WTC11 (cell line): ENCODE data around the gene POFUT2. TPM values are rescaled to one million over a fixed set of nuclear protein-coding genes. Genes with fewer than 3 reads are reported as not detected.

Experiments used
- ATAC-seq: fragments of 200-7000 bp; cut with Tn5 transposase; 2 replicates; pipeline ENCODE4 v1.10.0; 2021; ENCODE audit warnings: mild to moderate bottlenecking, moderate library complexity
- CTCF ChIA-PET: fragments of 300-600 bp; sonication (Branson Sonifier 250); formaldehyde crosslinking; loops from one replicate; lab custom pipeline; 2021; ENCODE audit warnings: antibody characterized with exemption; lab: Charles Lee
- POLR2A ChIA-PET: fragments of 350-600 bp; sonication (Branson Sonifier 250); formaldehyde crosslinking; loops from one replicate; lab custom pipeline; 2021; ENCODE audit warnings: antibody characterized with exemption; lab: Charles Lee
- DNase-seq: peaks from one replicate; pipeline ENCODE4 v3.0.0; 2021; ENCODE audit warnings: low spot score
- H3K27ac Mint-ChIP-seq: 2 replicates; pipeline ENCODE4 v1.8.0; 2021; ENCODE audit warnings: mixed read lengths
- H3K27me3 Mint-ChIP-seq: 2 replicates; pipeline ENCODE4 v1.8.0; 2021; ENCODE audit warnings: low read depth, mild to moderate bottlenecking, moderate library complexity, mixed read lengths
- H3K36me3 Mint-ChIP-seq: 2 replicates; pipeline ENCODE4 v1.8.0; 2021; ENCODE audit warnings: mixed read lengths
- H3K4me1 Mint-ChIP-seq: 2 replicates; pipeline ENCODE4 v1.8.0; 2022; ENCODE audit warnings: mixed read lengths
- H3K4me3 Mint-ChIP-seq: 2 replicates; pipeline ENCODE4 v1.8.0; 2021; ENCODE audit warnings: mild to moderate bottlenecking, moderate library complexity, mixed read lengths
- H3K9me3 Mint-ChIP-seq: 2 replicates; pipeline ENCODE4 v1.8.0; 2021; ENCODE audit warnings: mixed read lengths
- ATF3 ChIP-seq: sonication (generic); formaldehyde crosslinking; conservative IDR thresholded peaks from 2 replicates; pipeline ENCODE4 v1.8.1; 2022; ENCODE audit warnings: mild to moderate bottlenecking, missing genetic modification reagents
- CBFB ChIP-seq: sonication (generic); formaldehyde crosslinking; IDR thresholded peaks from 2 replicates; pipeline ENCODE4 v1.8.1; 2022; ENCODE audit warnings: mild to moderate bottlenecking, low read depth, missing genetic modification reagents
- E2F5 ChIP-seq: sonication (generic); formaldehyde crosslinking; IDR thresholded peaks from 2 replicates; pipeline ENCODE4 v1.8.1; 2022; ENCODE audit warnings: mild to moderate bottlenecking, moderate library complexity, missing genetic modification reagents
- FOXK1 ChIP-seq: sonication (generic); formaldehyde crosslinking; IDR thresholded peaks from 2 replicates; pipeline ENCODE4 v1.8.0; 2022; ENCODE audit warnings: mild to moderate bottlenecking, moderate library complexity, missing genetic modification reagents
- GABPB1 ChIP-seq: sonication (generic); formaldehyde crosslinking; IDR thresholded peaks from 2 replicates; pipeline ENCODE4 v1.8.1; 2023; ENCODE audit warnings: mild to moderate bottlenecking, missing genetic modification reagents
- HMGA2 ChIP-seq: fragments of 250-450 bp; sonication (Bioruptor Pico); IDR thresholded peaks from 2 replicates; pipeline ENCODE4 v1.4.0; 2021; ENCODE audit warnings: mild to moderate bottlenecking, moderate library complexity
- HMGXB4 ChIP-seq: sonication (generic); formaldehyde crosslinking; IDR thresholded peaks from 2 replicates; pipeline ENCODE4 v1.8.1; 2023; ENCODE audit warnings: mild to moderate bottlenecking, moderate library complexity, missing genetic modification reagents
- NR1H2 ChIP-seq: sonication (generic); formaldehyde crosslinking; IDR thresholded peaks from 2 replicates; pipeline ENCODE4 v1.9.0; 2021; ENCODE audit warnings: mild to moderate bottlenecking, moderate library complexity, missing genetic modification reagents
- NR2C2 ChIP-seq: sonication (generic); formaldehyde crosslinking; IDR thresholded peaks from 2 replicates; pipeline ENCODE4 v1.8.0; 2022; ENCODE audit warnings: mild to moderate bottlenecking, missing genetic modification reagents
- PRDM15 ChIP-seq: sonication (generic); formaldehyde crosslinking; IDR thresholded peaks from 2 replicates; pipeline ENCODE4 v1.8.0; 2022; ENCODE audit warnings: missing genetic modification reagents
- RELA ChIP-seq: sonication (generic); formaldehyde crosslinking; IDR thresholded peaks from 2 replicates; pipeline ENCODE4 v1.8.1; 2022; ENCODE audit warnings: missing genetic modification reagents, mild to moderate bottlenecking, borderline replicate concordance
- SOX15 ChIP-seq: fragments of 250-450 bp; sonication (Bioruptor Pico); IDR thresholded peaks from 2 replicates; pipeline ENCODE4 v1.9.0; 2021; ENCODE audit warnings: mild to moderate bottlenecking
- ZNF121 ChIP-seq: sonication (generic); formaldehyde crosslinking; IDR thresholded peaks from 2 replicates; pipeline ENCODE4 v1.8.0; 2023; ENCODE audit warnings: missing genetic modification reagents
- ZNF425 ChIP-seq: fragments of 250-450 bp; sonication (Bioruptor Pico); conservative IDR thresholded peaks from 2 replicates; pipeline ENCODE4 v1.9.0; 2021; ENCODE audit warnings: mild to moderate bottlenecking
- total RNA-seq: library from RNA; stranded (reverse); gene quantifications from 3 replicates; pipeline ENCODE4 v1.2.3, GENCODE V29; 2021

The POFUT2 gene
- total RNA-seq, 1 experiment from 2014 or later = 39.7 TPM

GRCh38 chr21:45256912-45257672 lies 30.6 kb downstream of the POFUT2 start:
- ATAC-seq (no peak), DNase-seq (no peak)
- ChIA-PET POLR2A (no interaction called here), CTCF (interaction anchor here (0.7 to 2.9 kb wide), 7 partner anchors 9 to 564 kb away, joined by 3 to 12 read pairs (median 6); no protein-coding TSS in a partner anchor)
- TF ChIP-seq PRDM15 = no peak
- no peak for TF ChIP-seq E2F5 (CRISPR knock-in tag)
- no peak for TF ChIP-seq HMGXB4 (CRISPR knock-in tag)
- no peak for TF ChIP-seq SOX15 (CRISPR knock-in tag)
- TF ChIP-seq GABPB1 = no peak
- TF ChIP-seq NR1H2 (CRISPR knock-in tag) = no peak
- no peak for TF ChIP-seq ZNF121 (CRISPR knock-in tag)
- TF ChIP-seq CBFB (CRISPR knock-in tag) = no peak
- TF ChIP-seq ZNF425 = no peak
- Mint-ChIP-seq H3K36me3 (no peaks in the 10 kb centered on the region), H3K27ac (no peak overlapping the region), H3K4me1 (no peaks in the 10 kb centered on the region), H3K4me3 (no peak overlapping the region), H3K9me3 (no peaks in the 10 kb centered on the region), H3K27me3 (no peaks in the 10 kb centered on the region)

GRCh38 chr21:45256021-45256911 lies 31.4 kb downstream of the POFUT2 start:
- ChIA-PET POLR2A (no interaction called here), CTCF (interaction anchor here (1.0 to 2.9 kb wide), 5 partner anchors 8 to 118 kb away, joined by 3 to 12 read pairs (median 6); no protein-coding TSS in a partner anchor)
- H3K4me3 Mint-ChIP-seq = no peak overlapping the region
- DNase-seq = no peak
- 0 out of 2 replicates have a peak, but pooled peaks cover 5% of the 10 kb centered on the region for H3K9me3 Mint-ChIP-seq
- no peaks in the 10 kb centered on the region for H3K36me3 Mint-ChIP-seq
- no peak overlapping the region for H3K27ac Mint-ChIP-seq
- H3K27me3 Mint-ChIP-seq = no peaks in the 10 kb centered on the region
- TF ChIP-seq HMGA2 (CRISPR knock-in tag) (no peak), ATF3 (CRISPR knock-in tag) (no peak), RELA (CRISPR knock-in tag) (no peak), NR2C2 (CRISPR knock-in tag) (no peak), FOXK1 (CRISPR knock-in tag) (no peak)
- no peaks in the 10 kb centered on the region for H3K4me1 Mint-ChIP-seq
- no peak for ATAC-seq
